K562 (cell line): ENCODE data around the gene TSPAN12. TPM values are rescaled to one million over a fixed set of nuclear protein-coding genes. Genes with fewer than 3 reads are reported as not detected.

Experiments used
- ATAC-seq: fragments of 200-7000 bp; cut with Tn5 transposase; 3 replicates; pipeline ENCODE4 v1.9.1; 2020; ENCODE audit warnings: moderate library complexity
- BruUV-seq: library from RNA; stranded (reverse); fragments of 400-500 nt; replicated peaks from 2 replicates; lab custom pipeline; 2021; lab: Mats Ljungman, UMichigan
- CTCF ChIA-PET: fragments of 300-600 bp; formaldehyde crosslinking; extraction: SDS; loops from one replicate; lab custom pipeline; 2021; ENCODE audit warnings: low intra/inter-chr PET ratio; lab: Yijun Ruan, JAX
- POLR2A ChIA-PET: fragments of 300-600, 350-650 bp; sonication (Branson Sonifier 250); formaldehyde crosslinking; extraction: SDS; loops from one replicate; lab custom pipeline; 2021; ENCODE audit warnings: antibody characterized with exemption, inconsistent platforms; lab: Yijun Ruan, JAX
- DNase-seq, 4 experiments: peaks; one replicate each; pipeline versions ENCODE4 v3.0.0 to v3.0.0-alpha.2; 2011 to 2018; ENCODE audit warnings: low spot score in 3 of 4, mixed read lengths in 3 of 4; ENCODE audit errors: extremely low read depth in 1 of 4
- FAIRE-seq: peaks from 2 replicates; lab custom pipeline; 2011; peaks lifted over from hg19 to GRCh38; lab: Jason Lieb, UNC
- H2AFZ ChIP-seq: 2 replicates; pipeline ENCODE4 v1.6.0; 2011; ENCODE audit warnings: low read depth, low read length, control low read depth, inconsistent platforms
- H3K27ac ChIP-seq: fragments of 200-600 bp; 3 replicates; pipeline ENCODE4 v1.8.0; 2011; ENCODE audit warnings: low read depth, mild to moderate bottlenecking, control low read depth, inconsistent platforms, low read length, moderate library complexity, mixed read lengths; ENCODE audit errors: extremely low read depth
- H3K27me3 ChIP-seq, 2 experiments: fragments of 300-600 bp in 1 of 2; 2 replicates in 1 of 2; 3 replicates in 1 of 2; pipeline versions ENCODE4 v1.6.0 to v1.8.0; 2011; ENCODE audit warnings: inconsistent platforms in 2 of 2, low read length in 2 of 2, mild to moderate bottlenecking in 1 of 2, mixed read lengths in 1 of 2, moderate library complexity in 1 of 2; ENCODE audit not compliant: control insufficient read depth in 2 of 2, insufficient read depth in 2 of 2
- H3K36me3 ChIP-seq: fragments of 300-600 bp; 3 replicates; pipeline ENCODE4 v1.8.0; 2011; ENCODE audit warnings: mild to moderate bottlenecking, low read length, inconsistent platforms; ENCODE audit not compliant: control insufficient read depth, insufficient read depth
- H3K4me1 ChIP-seq, 2 experiments: fragments of 200-600 bp in 1 of 2; replicated peaks in 1 of 2; 2 replicates in 1 of 2; 3 replicates in 1 of 2; pipeline versions ENCODE4 v1.5.1 to v1.8.0; 2011; ENCODE audit warnings: inconsistent platforms in 2 of 2, low read length in 2 of 2, mild to moderate bottlenecking in 1 of 2, mixed read lengths in 1 of 2, moderate library complexity in 1 of 2; ENCODE audit not compliant: control insufficient read depth in 2 of 2, insufficient read depth in 2 of 2
- H3K4me2 ChIP-seq: 2 replicates; pipeline ENCODE4 v1.6.1; 2011; ENCODE audit warnings: low read length, control low read depth, inconsistent platforms, mixed read lengths; ENCODE audit not compliant: insufficient read depth
- H3K4me3 ChIP-seq: fragments of 200-600 bp; sonication (generic), shearing (Covaris generic); 2 replicates; pipeline ENCODE4 v1.5.1; 2016; ENCODE audit warnings: control low read depth, inconsistent platforms
- H3K79me2 ChIP-seq: fragments of 200-600 bp; 3 replicates; pipeline ENCODE4 v1.8.0; 2011; ENCODE audit warnings: low read length, inconsistent platforms; ENCODE audit not compliant: control insufficient read depth, insufficient read depth
- H3K9ac ChIP-seq, 2 experiments: 2 replicates each; pipeline versions ENCODE4 v1.6.0 to v1.6.1; 2011; ENCODE audit warnings: low read depth in 2 of 2, low read length in 2 of 2, control low read depth in 1 of 2, inconsistent platforms in 1 of 2, mild to moderate bottlenecking in 1 of 2, mixed read lengths in 1 of 2; ENCODE audit not compliant: insufficient read depth in 1 of 2
- H3K9me1 ChIP-seq: one replicate; pipeline ENCODE4 v1.6.0; 2011; ENCODE audit warnings: inconsistent platforms, mild to moderate bottlenecking, low read length, moderate library complexity; ENCODE audit not compliant: control insufficient read depth, insufficient read depth
- H3K9me3 ChIP-seq: replicated peaks from 2 replicates; pipeline ENCODE4 v1.5.1; 2011; ENCODE audit warnings: low read depth, low read length, inconsistent platforms; ENCODE audit not compliant: control insufficient read depth, insufficient read depth
- H4K20me1 ChIP-seq: replicated peaks from 2 replicates; pipeline ENCODE4 v1.6.1; 2011; ENCODE audit warnings: low read length, inconsistent platforms, mixed read lengths; ENCODE audit not compliant: control insufficient read depth, insufficient read depth
- BACH1 ChIP-seq: fragments of 200-800 bp; sonication (Bioruptor generic); IDR thresholded peaks from 2 replicates; pipeline ENCODE4 v1.6.1; 2016; ENCODE audit warnings: missing genetic modification characterization, missing compliant biosample characterization
- CTCF ChIP-seq, 3 experiments: IDR thresholded peaks in 2 of 3; conservative IDR thresholded peaks in 1 of 3; 2 replicates each; pipeline ENCODE4 v1.5.1; 2011 to 2012; ENCODE audit warnings: low read length in 3 of 3, mild to moderate bottlenecking in 3 of 3, control low read depth in 2 of 3, improper control_type of control experiment in 1 of 3, inconsistent platforms in 1 of 3, low read depth in 1 of 3, mixed read lengths in 1 of 3, moderate library complexity in 1 of 3; ENCODE audit not compliant: insufficient read depth in 2 of 3
- ESRRA ChIP-seq: fragments of 450-650 bp; IDR thresholded peaks from 2 replicates; pipeline ENCODE4 v1.6.1; 2014; ENCODE audit warnings: low read depth, mild to moderate bottlenecking, moderate library complexity, borderline replicate concordance
- GATAD2A ChIP-seq: fragments of 450-650 bp; IDR thresholded peaks from 2 replicates; pipeline ENCODE4 v1.6.1; 2017
- HBP1 ChIP-seq: fragments of 450-650 bp; formaldehyde crosslinking; IDR thresholded peaks from 2 replicates; pipeline ENCODE4 v1.4.0; 2022; ENCODE audit warnings: missing genetic modification characterization
- KDM1A ChIP-seq, 2 experiments: fragments of 450-650 bp; IDR thresholded peaks; 2 replicates each; pipeline ENCODE4 v1.6.1; 2016; ENCODE audit warnings: mild to moderate bottlenecking in 2 of 2
- RAD21 ChIP-seq, 2 experiments: fragments of 250-450 bp in 1 of 2; fragments of 450-650 bp in 1 of 2; sonication (Bioruptor Pico) in 1 of 2; formaldehyde crosslinking in 1 of 2; IDR thresholded peaks in 1 of 2; conservative IDR thresholded peaks in 1 of 2; 2 replicates each; pipeline versions ENCODE4 v1.4.0 to v1.8.0; 2020 to 2022; ENCODE audit warnings: mild to moderate bottlenecking in 2 of 2, moderate library complexity in 1 of 2
- RBM25 ChIP-seq: fragments of 200-400 bp; formaldehyde crosslinking; IDR thresholded peaks from 2 replicates; pipeline ENCODE4 v1.6.1; 2018; ENCODE audit warnings: low read length, low read depth, moderate library complexity; ENCODE audit not compliant: severe bottlenecking
- SETDB1 ChIP-seq: IDR thresholded peaks from one replicate; pipeline ENCODE4 v1.6.1; 2012; ENCODE audit warnings: low read length, control low read depth, inconsistent platforms
- WGBS: fragments of 100-300 bp; shearing (Covaris generic); methylation state at CpG from one replicate; pipeline ENCODE4 v1.1.6; 2016; ENCODE audit warnings: low coverage, mixed read lengths; ENCODE audit not compliant: insufficient coverage; ENCODE audit errors: missing lambda C conversion rate; 5-methylcytosine and 5-hydroxymethylcytosine counted together
- in situ Hi-C: fragments of 300-500 bp; cut with MboI; formaldehyde crosslinking; loops from 4 replicates; pipeline ENCODE4 v1.15.0; 2018; ENCODE audit warnings: inconsistent platforms, mixed read lengths
- intact Hi-C: fragments of 100-400 bp; cut with micrococcal nuclease; formaldehyde crosslinking; loops from 2 replicates; pipeline ENCODE4 v1.14.2; 2022
- polyA plus RNA-seq, 8 experiments: library from polyadenylated mRNA; depleted of rRNA in 4 of 8; stranded (reverse) in 5 of 8; unstranded in 3 of 8; fragments of >200 nt; fragmentation: Nextera tagmentation in 2 of 8; fragmentation: Illumina TruSeq in 1 of 8; extraction: Ambion mirVana in 2 of 8; extraction: Trizol in 1 of 8; gene quantifications; 2 replicates each; pipeline versions ENCODE4 v1.2.1 to v1.2.3, GENCODE V29; 2011 to 2014; ENCODE audit warnings: inconsistent platforms in 1 of 8, missing spikeins in 1 of 8
- total RNA-seq, 7 experiments: library from RNA; depleted of rRNA in 6 of 7; stranded (reverse); fragments of >200 nt in 6 of 7; fragmentation: Illumina TruSeq in 2 of 7; extraction: Trizol in 2 of 7; gene quantifications; 2 replicates each; pipeline versions ENCODE4 v1.2.1 to v1.2.3, GENCODE V29; 2011 to 2021; ENCODE audit warnings: low replicate concordance in 1 of 7

The TSPAN12 gene
- total and polyA plus RNA-seq, 9 of the 15 experiments (the other 6 are each of a cell fraction or from before 2014, with no cell fraction given), result 0.13 to 1.7 (median 0.35) TPM; not detected in 1

GRCh38 chr7:120825152-120825551 lies 32.8 kb downstream of the TSPAN12 start:
- H3K9ac ChIP-seq, result no peak overlapping the region
- H3K4me1 ChIP-seq, result no peaks in the 10 kb centered on the region
- H4K20me1 ChIP-seq, result no peaks in the 10 kb centered on the region
- DNase-seq (no peak), FAIRE-seq (no peak), ATAC-seq (no peak)
- peaks cover 4% of the 10 kb centered on the region in 2 experiments; a peak in 2 of 5 replicates for H3K27me3 ChIP-seq
- no peaks in the 10 kb centered on the region for H3K9me1 ChIP-seq
- H3K4me2 ChIP-seq, result no peak overlapping the region
- in situ Hi-C loops (no loop called here), intact Hi-C loops (no loop called here)
- no peak overlapping the region for H2AFZ ChIP-seq
- H3K79me2 ChIP-seq, result no peaks in the 10 kb centered on the region
- ChIA-PET POLR2A (no interaction called here), CTCF (no interaction called here)
- no peaks in the 10 kb centered on the region for H3K9me3 ChIP-seq
- WGBS, result 0% methylated on average over 1 of the region's 1 CpG
- no peak overlapping the region for H3K4me3 ChIP-seq
- no peaks in the 10 kb centered on the region for H3K36me3 ChIP-seq
- H3K27ac ChIP-seq, result no peak overlapping the region
- BruUV-seq, result no TSS peak
- TF ChIP-seq SETDB1 (no peak), HBP1 (CRISPR knock-in tag) (no peak), KDM1A (IDR thresholded peaks at IDR 0.05) (no peak), RBM25 (no peak)
- TF ChIP-seq, all 486 proteins: peak for 0

- TF ChIP-seq ESRRA, result no peak
- TF ChIP-seq GATAD2A, result no peak
- TF ChIP-seq RAD21 (CRISPR knock-in tag; conservative IDR thresholded peaks at IDR 0.05 in 1 of 2, IDR thresholded peaks at IDR 0.05 in 1 of 2), result peak in 1 of 2 experiments; percentile 28; a peak in 1 of 4 replicates
- no peak for TF ChIP-seq BACH1 (tag)
- 0 out of 6 replicates have a peak, but pooled peaks of 1 of the 3 experiments have one; percentile 13 for TF ChIP-seq CTCF (IDR thresholded peaks at IDR 0.05 in 2 of 3, conservative IDR thresholded peaks at IDR 0.05 in 1 of 3; ENCODE audit: insufficient read depth in 2 of 3, low read depth in 1 of 3, low read length in 3 of 3)
- TF ChIP-seq, all 486 proteins: peak for 2
- DNase-seq (no peak), FAIRE-seq (no peak), ATAC-seq (peak; percentile 39; the same call in 2 of the 3 replicates)
- POLR2A ChIA-PET, result interaction anchor here (0.7 kb wide), 1 partner anchor 10 kb away, joined by 5 read pairs; no protein-coding TSS in a partner anchor
- H3K4me1 ChIP-seq, result no peaks in the 10 kb centered on the region
- BruUV-seq, result no TSS peak
- CTCF ChIA-PET, result interaction anchor here (0.9 kb wide), 1 partner anchor 261 kb away, joined by 3 read pairs; no protein-coding TSS in a partner anchor
- H3K9ac ChIP-seq, result no peak overlapping the region
- H3K36me3 ChIP-seq, result no peaks in the 10 kb centered on the region
- no peaks in the 10 kb centered on the region for H3K9me3 ChIP-seq
- in situ Hi-C loops (no loop called here), intact Hi-C loops (no loop called here)
- H4K20me1 ChIP-seq, result no peaks in the 10 kb centered on the region
- no peak overlapping the region for H2AFZ ChIP-seq
- H3K79me2 ChIP-seq, result no peaks in the 10 kb centered on the region
- no peaks in the 10 kb centered on the region for H3K27me3 ChIP-seq
- H3K4me2 ChIP-seq, result no peak overlapping the region
- no peaks in the 10 kb centered on the region for H3K9me1 ChIP-seq
- no peak overlapping the region for H3K27ac ChIP-seq
- no peak overlapping the region for H3K4me3 ChIP-seq
These were observed 38.1 kb downstream of the TSPAN12 start for GRCh38 chr7:120819861-120820260.
